Chondrocyte (in vitro differentiated cells): Measurements from ENCODE around the gene FSIP1. TPM values are rescaled to one million over a fixed set of nuclear protein-coding genes. Genes with fewer than 3 reads are reported as not detected.
A peak's percentile ranks its signal among the peaks of the same experiment; 100 is the strongest.

Experiments used
- DNase-seq: peaks from one replicate; pipeline ENCODE4 v3.0.0; 2021; ENCODE audit warnings: mixed read lengths, low spot score
- H3K27ac Mint-ChIP-seq: one replicate; pipeline ENCODE4 v1.8.0; 2021; ENCODE audit warnings: mild to moderate bottlenecking, moderate library complexity, mixed read lengths; ENCODE audit not compliant: unreplicated experiment
- H3K27me3 Mint-ChIP-seq: 2 replicates; pipeline ENCODE4 v1.8.0; 2021; ENCODE audit warnings: low read depth, mixed read lengths
- H3K36me3 Mint-ChIP-seq: 2 replicates; pipeline ENCODE4 v1.8.0; 2021; ENCODE audit warnings: low read depth, mixed read lengths
- H3K4me1 Mint-ChIP-seq: 2 replicates; pipeline ENCODE4 v1.8.0; 2021; ENCODE audit warnings: low read depth, mild to moderate bottlenecking, mixed read lengths
- H3K4me3 Mint-ChIP-seq: one replicate; pipeline ENCODE4 v1.8.0; 2021; ENCODE audit warnings: mild to moderate bottlenecking, moderate library complexity, mixed read lengths; ENCODE audit not compliant: unreplicated experiment
- H3K9me3 Mint-ChIP-seq: 2 replicates; pipeline ENCODE4 v1.8.0; 2021; ENCODE audit warnings: low read depth, mixed read lengths
- total RNA-seq: library from RNA; stranded (reverse); gene quantifications from 3 replicates; pipeline ENCODE4 v1.2.1, GENCODE V29; 2021
- TF ChIP-seq, protein P1 (sequence below): fragments of 200-600 bp; sonication (generic); IDR thresholded peaks from 2 replicates; pipeline ENCODE4 v1.5.0; 2021; ENCODE audit warnings: antibody characterized with exemption, mild to moderate bottlenecking, moderate library complexity

Gene FSIP1
- total RNA-seq, 1 donor from 2014 or later: 0.40 TPM

- H3K27me3 Mint-ChIP-seq: no peaks in the 10 kb centered on the region
- H3K36me3 Mint-ChIP-seq: peaks cover 27% of the 10 kb centered on the region
- DNase-seq: no peak
- no peaks in the 10 kb centered on the region for H3K9me3 Mint-ChIP-seq
- H3K4me1 Mint-ChIP-seq: peaks cover 67% of the 10 kb centered on the region
- peak overlapping the region; percentile 80 for H3K27ac Mint-ChIP-seq
- TF ChIP-seq, protein P1, sequence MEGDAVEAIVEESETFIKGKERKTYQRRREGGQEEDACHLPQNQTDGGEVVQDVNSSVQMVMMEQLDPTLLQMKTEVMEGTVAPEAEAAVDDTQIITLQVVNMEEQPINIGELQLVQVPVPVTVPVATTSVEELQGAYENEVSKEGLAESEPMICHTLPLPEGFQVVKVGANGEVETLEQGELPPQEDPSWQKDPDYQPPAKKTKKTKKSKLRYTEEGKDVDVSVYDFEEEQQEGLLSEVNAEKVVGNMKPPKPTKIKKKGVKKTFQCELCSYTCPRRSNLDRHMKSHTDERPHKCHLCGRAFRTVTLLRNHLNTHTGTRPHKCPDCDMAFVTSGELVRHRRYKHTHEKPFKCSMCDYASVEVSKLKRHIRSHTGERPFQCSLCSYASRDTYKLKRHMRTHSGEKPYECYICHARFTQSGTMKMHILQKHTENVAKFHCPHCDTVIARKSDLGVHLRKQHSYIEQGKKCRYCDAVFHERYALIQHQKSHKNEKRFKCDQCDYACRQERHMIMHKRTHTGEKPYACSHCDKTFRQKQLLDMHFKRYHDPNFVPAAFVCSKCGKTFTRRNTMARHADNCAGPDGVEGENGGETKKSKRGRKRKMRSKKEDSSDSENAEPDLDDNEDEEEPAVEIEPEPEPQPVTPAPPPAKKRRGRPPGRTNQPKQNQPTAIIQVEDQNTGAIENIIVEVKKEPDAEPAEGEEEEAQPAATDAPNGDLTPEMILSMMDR: no peak
- no peak overlapping the region for H3K4me3 Mint-ChIP-seq
These were observed 184.3 kb downstream of the FSIP1 start for GRCh38 chr15:39598186-39598850.

DNA sequence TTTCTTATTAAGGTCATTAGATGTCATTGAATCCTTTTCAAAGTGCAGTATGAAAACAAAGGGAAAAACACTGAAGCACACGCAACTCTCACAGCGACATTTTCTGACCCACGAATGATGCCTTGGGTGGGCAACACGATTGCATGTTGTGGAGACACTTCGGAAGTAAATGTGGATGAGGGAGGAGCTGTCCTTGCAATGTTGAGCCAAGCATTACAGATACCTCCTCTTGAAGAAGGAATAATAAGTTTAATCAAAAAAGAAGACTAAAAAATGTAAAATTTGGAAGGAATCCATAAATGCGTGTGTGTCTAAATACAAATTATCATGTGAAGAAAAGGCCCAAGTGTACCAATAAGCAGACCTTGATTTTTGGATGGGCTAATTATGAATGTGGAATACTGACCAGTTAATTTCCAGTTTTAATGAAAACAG, 184.9 kb downstream of the FSIP1 start:
- Mint-ChIP-seq H3K27me3 (no peaks in the 10 kb centered on the region), H3K9me3 (no peaks in the 10 kb centered on the region)
- DNase-seq: no peak

GRCh38 chr15:39597336-39597735, 185.3 kb downstream of the FSIP1 start:
- Mint-ChIP-seq H3K36me3 (peaks cover 37% of the 10 kb centered on the region), H3K9me3 (no peaks in the 10 kb centered on the region), H3K4me1 (peaks cover 77% of the 10 kb centered on the region), H3K27ac (peak overlapping the region; percentile 28), H3K4me3 (no peak overlapping the region), H3K27me3 (no peaks in the 10 kb centered on the region)
- DNase-seq: no peak
- TF ChIP-seq, protein P1: no peak

More for the DNA sequence above, 184.9 kb downstream of the FSIP1 start:
- peaks cover 33% of the 10 kb centered on the region for H3K36me3 Mint-ChIP-seq
- peaks cover 72% of the 10 kb centered on the region for H3K4me1 Mint-ChIP-seq
- TF ChIP-seq, protein P1: no peak
- peak overlapping the region; percentile 28 for H3K27ac Mint-ChIP-seq
- no peak overlapping the region for H3K4me3 Mint-ChIP-seq

DNA sequence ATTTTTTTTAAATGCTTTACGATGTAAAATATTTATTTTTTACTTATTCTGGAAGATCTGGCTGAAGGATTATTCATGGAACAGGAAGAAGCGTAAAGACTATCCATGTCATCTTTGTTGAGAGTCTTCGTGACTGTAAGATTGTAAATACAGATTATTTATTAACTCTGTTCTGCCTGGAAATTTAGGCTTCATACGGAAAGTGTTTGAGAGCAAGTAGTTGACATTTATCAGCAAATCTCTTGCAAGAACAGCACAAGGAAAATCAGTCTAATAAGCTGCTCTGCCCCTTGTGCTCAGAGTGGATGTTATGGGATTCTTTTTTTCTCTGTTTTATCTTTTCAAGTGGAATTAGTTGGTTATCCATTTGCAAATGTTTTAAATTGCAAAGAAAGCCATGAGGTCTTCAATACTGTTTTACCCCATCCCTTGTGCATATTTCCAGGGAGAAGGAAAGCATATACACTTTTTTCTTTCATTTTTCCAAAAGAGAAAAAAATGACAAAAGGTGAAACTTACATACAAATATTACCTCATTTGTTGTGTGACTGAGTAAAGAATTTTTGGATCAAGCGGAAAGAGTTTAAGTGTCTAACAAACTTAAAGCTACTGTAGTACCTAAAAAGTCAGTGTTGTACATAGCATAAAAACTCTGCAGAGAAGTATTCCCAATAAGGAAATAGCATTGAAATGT, 186.1 kb downstream of the FSIP1 start:
- TF ChIP-seq, protein P1: no peak
- DNase-seq: no peak
- no peaks in the 10 kb centered on the region for H3K9me3 Mint-ChIP-seq
- peaks cover 42% of the 10 kb centered on the region for H3K36me3 Mint-ChIP-seq
- H3K4me3 Mint-ChIP-seq: peak overlapping the region; percentile 28
- no peaks in the 10 kb centered on the region for H3K27me3 Mint-ChIP-seq
- H3K4me1 Mint-ChIP-seq: peaks cover 83% of the 10 kb centered on the region
- H3K27ac Mint-ChIP-seq: peak overlapping the region; percentile 78

GRCh38 chr15:39595338-39596221, 187.1 kb downstream of the FSIP1 start:
- DNase-seq: no peak
- no peaks in the 10 kb centered on the region for H3K9me3 Mint-ChIP-seq
- peaks cover 51% of the 10 kb centered on the region for H3K36me3 Mint-ChIP-seq
- H3K27ac Mint-ChIP-seq: peak overlapping the region; percentile 78
- TF ChIP-seq, protein P1: no peak
- H3K27me3 Mint-ChIP-seq: no peaks in the 10 kb centered on the region
- H3K4me1 Mint-ChIP-seq: peaks cover 87% of the 10 kb centered on the region
- peak overlapping the region; percentile 46 for H3K4me3 Mint-ChIP-seq
